HepG2 (cell line): Measurements from ENCODE around the gene ARHGAP29. TPM values are rescaled to one million over a fixed set of nuclear protein-coding genes. Genes with fewer than 3 reads are reported as not detected.

Experiments used
- BRCA1 ChIP-seq: sonication (generic); formaldehyde crosslinking; IDR thresholded peaks from 2 replicates; pipeline ENCODE4 v1.4.0; 2020; ENCODE audit warnings: missing genetic modification reagents
- HMG20A ChIP-seq: IDR thresholded peaks from 2 replicates; pipeline ENCODE4 v1.6.1; 2016; ENCODE audit warnings: borderline replicate concordance
- JUND ChIP-seq: sonication (generic); formaldehyde crosslinking; IDR thresholded peaks from 2 replicates; pipeline ENCODE4 v1.8.0; 2022; ENCODE audit warnings: mild to moderate bottlenecking, missing genetic modification reagents
- KDM6A ChIP-seq: IDR thresholded peaks from 2 replicates; pipeline ENCODE4 v1.6.1; 2016; ENCODE audit warnings: low read depth
- NFE2 ChIP-seq: sonication (generic); formaldehyde crosslinking; IDR thresholded peaks from 2 replicates; pipeline ENCODE4 v1.4.0; 2020; ENCODE audit warnings: missing genetic modification reagents
- SMAD1 ChIP-seq: sonication (generic); formaldehyde crosslinking; IDR thresholded peaks from 2 replicates; pipeline ENCODE4 v1.4.0; 2020; ENCODE audit warnings: missing genetic modification reagents, low read depth, mild to moderate bottlenecking, borderline replicate concordance
- TFE3 ChIP-seq: IDR thresholded peaks from 2 replicates; pipeline ENCODE4 v1.6.1; 2016
- TSC22D2 ChIP-seq: sonication (generic); formaldehyde crosslinking; IDR thresholded peaks from 2 replicates; pipeline ENCODE4 v1.5.1; 2020; ENCODE audit warnings: missing genetic modification reagents, mild to moderate bottlenecking, borderline replicate concordance
- ZBTB44 ChIP-seq: sonication (generic); formaldehyde crosslinking; IDR thresholded peaks from 2 replicates; pipeline ENCODE4 v1.4.0; 2020; ENCODE audit warnings: missing genetic modification reagents
- ZNF552 ChIP-seq: sonication (generic); formaldehyde crosslinking; IDR thresholded peaks from 2 replicates; pipeline ENCODE4 v1.9.0; 2022; ENCODE audit warnings: missing genetic modification reagents, mild to moderate bottlenecking, borderline replicate concordance
- ZNF75D ChIP-seq: sonication (generic); formaldehyde crosslinking; IDR thresholded peaks from 2 replicates; pipeline ENCODE4 v1.8.1; 2023; ENCODE audit warnings: missing genetic modification reagents, mild to moderate bottlenecking, borderline replicate concordance
- ZNF776 ChIP-seq: sonication (generic); formaldehyde crosslinking; IDR thresholded peaks from 2 replicates; pipeline ENCODE4 v1.4.0; 2020; ENCODE audit warnings: mild to moderate bottlenecking, missing genetic modification reagents
- polyA plus RNA-seq, 8 experiments: library from polyadenylated mRNA; depleted of rRNA in 3 of 8; stranded (reverse) in 7 of 8; unstranded in 1 of 8; fragments of >200 nt; fragmentation: Illumina TruSeq in 4 of 8; extraction: Trizol in 4 of 8; gene quantifications; 2 replicates each; pipeline versions ENCODE4 v1.2.1 to v1.2.3, GENCODE V29; 2011 to 2016; ENCODE audit warnings: low read depth in 4 of 8, missing spikeins in 1 of 8, mixed read lengths in 1 of 8; ENCODE audit not compliant: insufficient read depth in 1 of 8
- total RNA-seq, 5 experiments: library from RNA; depleted of rRNA; stranded (reverse); fragments of >200 nt; fragmentation: Illumina TruSeq; extraction: Trizol; gene quantifications; 2 replicates each; pipeline ENCODE4 v1.2.3, GENCODE V29; 2016; ENCODE audit warnings: low read depth in 1 of 5
- TF ChIP-seq, protein P1 (sequence below): sonication (generic); formaldehyde crosslinking; IDR thresholded peaks from 2 replicates; pipeline ENCODE4 v1.5.0; 2020; ENCODE audit warnings: missing genetic modification reagents
- TF ChIP-seq, protein P2 (sequence below): sonication (generic); formaldehyde crosslinking; IDR thresholded peaks from 2 replicates; pipeline ENCODE4 v1.8.0; 2022; ENCODE audit warnings: low read depth, missing genetic modification reagents

The ARHGAP29 gene
- total and polyA plus RNA-seq, 2 of the 13 experiments (the other 11 are each of a cell fraction or from before 2014, with no cell fraction given): 12.8 to 18.3 TPM

GRCh38 chr1:94276988-94277434, 39.6 kb upstream of the ARHGAP29 start (continued):
- TF ChIP-seq, protein P1, sequence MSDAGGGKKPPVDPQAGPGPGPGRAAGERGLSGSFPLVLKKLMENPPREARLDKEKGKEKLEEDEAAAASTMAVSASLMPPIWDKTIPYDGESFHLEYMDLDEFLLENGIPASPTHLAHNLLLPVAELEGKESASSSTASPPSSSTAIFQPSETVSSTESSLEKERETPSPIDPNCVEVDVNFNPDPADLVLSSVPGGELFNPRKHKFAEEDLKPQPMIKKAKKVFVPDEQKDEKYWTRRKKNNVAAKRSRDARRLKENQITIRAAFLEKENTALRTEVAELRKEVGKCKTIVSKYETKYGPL: no peak
- TF ChIP-seq ZNF776 (CRISPR knock-in tag): no peak
- no peak for TF ChIP-seq TFE3 (CRISPR knock-in tag)
- TF ChIP-seq TSC22D2 (CRISPR knock-in tag): no peak
- TF ChIP-seq BRCA1 (CRISPR knock-in tag): no peak
- TF ChIP-seq, protein P2, sequence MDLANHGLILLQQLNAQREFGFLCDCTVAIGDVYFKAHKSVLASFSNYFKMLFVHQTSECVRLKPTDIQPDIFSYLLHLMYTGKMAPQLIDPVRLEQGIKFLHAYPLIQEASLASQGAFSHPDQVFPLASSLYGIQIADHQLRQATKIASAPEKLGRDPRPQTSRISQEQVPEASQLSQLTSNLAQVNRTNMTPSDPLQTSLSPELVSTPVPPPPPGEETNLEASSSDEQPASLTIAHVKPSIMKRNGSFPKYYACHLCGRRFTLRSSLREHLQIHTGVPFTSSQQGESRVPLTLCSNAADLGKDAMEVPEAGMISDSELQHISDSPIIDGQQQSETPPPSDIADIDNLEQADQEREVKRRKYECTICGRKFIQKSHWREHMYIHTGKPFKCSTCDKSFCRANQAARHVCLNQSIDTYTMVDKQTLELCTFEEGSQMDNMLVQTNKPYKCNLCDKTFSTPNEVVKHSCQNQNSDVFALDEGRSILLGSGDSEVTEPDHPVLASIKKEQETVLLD (CRISPR knock-in tag): no peak
- no peak for TF ChIP-seq NFE2 (CRISPR knock-in tag)
- TF ChIP-seq ZNF75D (CRISPR knock-in tag): no peak
- TF ChIP-seq HMG20A (CRISPR knock-in tag): no peak
- TF ChIP-seq KDM6A (CRISPR knock-in tag): no peak
- no peak for TF ChIP-seq ZBTB44 (CRISPR knock-in tag)
- no peak for TF ChIP-seq ZNF552 (CRISPR knock-in tag)
- TF ChIP-seq JUND (CRISPR knock-in tag): no peak
- no peak for TF ChIP-seq SMAD1
